SK-N-SH (cell line): ENCODE measurements around the gene HECW1. TPM values are rescaled to one million over a fixed set of nuclear protein-coding genes. Genes with fewer than 3 reads are reported as not detected.

ENCODE experiments used
- CTCF ChIA-PET: fragments of 300-600, 350-600 bp; formaldehyde crosslinking; extraction: SDS; loops from one replicate; lab custom pipeline; 2021; lab: Yijun Ruan, JAX
- POLR2A ChIA-PET: fragments of 350-600 bp; sonication (Branson Sonifier 250); formaldehyde crosslinking; extraction: SDS; loops from one replicate; lab custom pipeline; 2020; ENCODE audit warnings: antibody characterized with exemption, inconsistent platforms; lab: Yijun Ruan, JAX
- DNase-seq: peaks from one replicate; pipeline ENCODE4 v3.0.0; 2012
- H2AFZ ChIP-seq: fragments of 200-600 bp; sonication (generic); 2 replicates; pipeline ENCODE4 v1.8.1; 2016; ENCODE audit warnings: antibody characterized with exemption, mild to moderate bottlenecking, low read depth
- H3F3A ChIP-seq: fragments of 200-600 bp; sonication (generic); replicated peaks from 2 replicates; pipeline ENCODE3; 2016; ENCODE audit warnings: antibody characterized with exemption, mild to moderate bottlenecking; ENCODE audit not compliant: insufficient read depth
- H3K27ac ChIP-seq, 2 experiments: fragments of 200-500 bp in 1 of 2; fragments of 200-600 bp in 1 of 2; sonication (Bioruptor generic) in 1 of 2; sonication (generic), shearing (Covaris generic) in 1 of 2; 2 replicates each; pipeline versions ENCODE4 v1.5.1 to v1.6.1; 2014 to 2016; ENCODE audit warnings: low read depth in 2 of 2, inconsistent platforms in 1 of 2, low read length in 1 of 2, mild to moderate bottlenecking in 1 of 2, mixed read lengths in 1 of 2
- H3K27me3 ChIP-seq: fragments of 200-600 bp; sonication (generic), shearing (Covaris generic); 2 replicates; pipeline ENCODE4 v1.6.1; 2016; ENCODE audit warnings: mixed run types; ENCODE audit not compliant: insufficient read depth
- H3K36me3 ChIP-seq, 2 experiments: fragments of 200-500 bp in 1 of 2; fragments of 200-600 bp in 1 of 2; sonication (Bioruptor generic) in 1 of 2; sonication (generic) in 1 of 2; replicated peaks in 1 of 2; 2 replicates each; pipeline versions ENCODE3 to v1.5.1; 2014 to 2016; ENCODE audit warnings: low read length in 1 of 2, mild to moderate bottlenecking in 1 of 2; ENCODE audit not compliant: insufficient read depth in 2 of 2, control insufficient read depth in 1 of 2
- H3K4me1 ChIP-seq, 2 experiments: fragments of 200-500 bp in 1 of 2; fragments of 200-600 bp in 1 of 2; sonication (Bioruptor generic) in 1 of 2; sonication (generic), shearing (Covaris generic) in 1 of 2; 2 replicates each; pipeline versions ENCODE4 v1.5.1 to v1.6.1; 2014 to 2016; ENCODE audit warnings: low read depth in 1 of 2, low read length in 1 of 2, mixed run types in 1 of 2; ENCODE audit not compliant: insufficient read depth in 2 of 2, control insufficient read depth in 1 of 2
- H3K4me2 ChIP-seq: fragments of 200-600 bp; sonication (generic), shearing (Covaris generic); 2 replicates; pipeline ENCODE4 v1.6.1; 2017; ENCODE audit warnings: mixed run types
- H3K4me3 ChIP-seq, 2 experiments: fragments of 200-500 bp in 1 of 2; fragments of 200-600 bp in 1 of 2; sonication (Bioruptor generic) in 1 of 2; sonication (generic), shearing (Covaris generic) in 1 of 2; 2 replicates each; pipeline versions ENCODE4 v1.5.1 to v1.8.1; 2014 to 2016; ENCODE audit warnings: low read depth in 2 of 2, inconsistent platforms in 1 of 2, low read length in 1 of 2, mild to moderate bottlenecking in 1 of 2, mixed read lengths in 1 of 2, moderate library complexity in 1 of 2
- H3K79me2 ChIP-seq: fragments of 200-600 bp; sonication (generic); 2 replicates; pipeline ENCODE4 v1.8.1; 2017; ENCODE audit warnings: mild to moderate bottlenecking; ENCODE audit not compliant: insufficient read depth
- H3K9ac ChIP-seq: fragments of 200-600 bp; sonication (generic); 2 replicates; pipeline ENCODE4 v1.6.1; 2017; ENCODE audit warnings: mixed run types
- H3K9me2 ChIP-seq: fragments of 200-600 bp; sonication (generic); 2 replicates; pipeline ENCODE4 v1.6.1; 2017; ENCODE audit warnings: mixed run types
- H3K9me3 ChIP-seq: fragments of 200-600 bp; sonication (generic); 2 replicates; pipeline ENCODE4 v1.6.1; 2017; ENCODE audit warnings: mixed run types, mild to moderate bottlenecking, moderate library complexity
- H4K20me1 ChIP-seq: fragments of 200-600 bp; sonication (generic); 2 replicates; pipeline ENCODE4 v1.6.1; 2017; ENCODE audit warnings: mild to moderate bottlenecking, mixed run types; ENCODE audit not compliant: insufficient read depth
- CHD2 ChIP-seq: fragments of 150-350 bp; IDR thresholded peaks from 2 replicates; pipeline ENCODE4 v1.6.1; 2018; ENCODE audit warnings: low read length; ENCODE audit not compliant: partially characterized antibody
- ELF1 ChIP-seq: IDR thresholded peaks from 2 replicates; pipeline ENCODE4 v1.4.0; 2012
- EZH2phosphoT487 ChIP-seq: fragments of 200-600 bp; sonication (generic); IDR thresholded peaks from 2 replicates; pipeline ENCODE4 v1.6.1; 2017; ENCODE audit warnings: low read depth, mixed run types, mild to moderate bottlenecking, antibody characterized with exemption, moderate library complexity, borderline replicate concordance
- FOSL2 ChIP-seq: IDR thresholded peaks from 2 replicates; pipeline ENCODE4 v1.4.0; 2012; ENCODE audit warnings: low read depth, mild to moderate bottlenecking, moderate library complexity, borderline replicate concordance
- FOXJ3 ChIP-seq: sonication (generic); formaldehyde crosslinking; IDR thresholded peaks from 2 replicates; pipeline ENCODE4 v1.5.1; 2020; ENCODE audit warnings: mild to moderate bottlenecking, missing genetic modification reagents
- GABPA ChIP-seq: IDR thresholded peaks from 2 replicates; pipeline ENCODE4 v1.4.0; 2012; ENCODE audit warnings: low read depth, mild to moderate bottlenecking
- GATA2 ChIP-seq: sonication (generic); formaldehyde crosslinking; IDR thresholded peaks from 2 replicates; pipeline ENCODE4 v1.5.0; 2020; ENCODE audit warnings: mild to moderate bottlenecking, missing genetic modification reagents
- MXI1 ChIP-seq: IDR thresholded peaks from 2 replicates; pipeline ENCODE4 v1.6.1; 2012; ENCODE audit warnings: mild to moderate bottlenecking, low read depth, low read length, improper control_type of control experiment
- RAD21 ChIP-seq: IDR thresholded peaks from 2 replicates; pipeline ENCODE4 v1.6.1; 2012; ENCODE audit warnings: mild to moderate bottlenecking, low read length
- RCOR1 ChIP-seq: fragments of 150-350 bp; IDR thresholded peaks from 2 replicates; pipeline ENCODE4 v1.6.1; 2017; ENCODE audit warnings: antibody characterized with exemption, low read length
- RFX5 ChIP-seq: IDR thresholded peaks from 2 replicates; pipeline ENCODE4 v1.6.1; 2012; ENCODE audit warnings: mild to moderate bottlenecking, improper control_type of control experiment, low read length
- SIN3A ChIP-seq: IDR thresholded peaks from 2 replicates; pipeline ENCODE4 v1.6.1; 2012; ENCODE audit warnings: low read depth, mild to moderate bottlenecking, low read length, moderate library complexity, borderline replicate concordance
- TCF12 ChIP-seq: IDR thresholded peaks from 2 replicates; pipeline ENCODE4 v1.4.0; 2012
- YY1 ChIP-seq: IDR thresholded peaks from 2 replicates; pipeline ENCODE4 v1.4.0; 2012; ENCODE audit warnings: low read depth, mild to moderate bottlenecking
- WGBS: methylation state at CpG from one replicate; pipeline ENCODE4 v1.1.6; 2017; ENCODE audit warnings: low lambda C conversion rate; 5-methylcytosine and 5-hydroxymethylcytosine counted together
- polyA plus RNA-seq, 3 experiments: library from polyadenylated mRNA; depleted of rRNA; stranded (reverse); fragments of >200 nt; gene quantifications; 2 replicates each; pipeline ENCODE4 v1.2.3, GENCODE V29; 2012
- TF ChIP-seq, protein P1 (sequence below): fragments of 150-350 bp; IDR thresholded peaks from 2 replicates; pipeline ENCODE4 v1.6.1; 2017; ENCODE audit warnings: antibody characterized with exemption, low read length, low read depth, borderline replicate concordance
- TF ChIP-seq, protein P2 (sequence below): IDR thresholded peaks from 2 replicates; pipeline ENCODE4 v1.4.0; 2012; ENCODE audit warnings: low read depth, borderline replicate concordance
- TF ChIP-seq, protein P3 (sequence below): fragments of 150-350 bp; IDR thresholded peaks from 2 replicates; pipeline ENCODE4 v1.6.1; 2016; ENCODE audit warnings: mild to moderate bottlenecking, low read depth, low read length

HECW1 gene
- polyA plus RNA-seq, 1 of the 3 experiments (the other 2 are of a cell fraction), result not detected

DNA sequence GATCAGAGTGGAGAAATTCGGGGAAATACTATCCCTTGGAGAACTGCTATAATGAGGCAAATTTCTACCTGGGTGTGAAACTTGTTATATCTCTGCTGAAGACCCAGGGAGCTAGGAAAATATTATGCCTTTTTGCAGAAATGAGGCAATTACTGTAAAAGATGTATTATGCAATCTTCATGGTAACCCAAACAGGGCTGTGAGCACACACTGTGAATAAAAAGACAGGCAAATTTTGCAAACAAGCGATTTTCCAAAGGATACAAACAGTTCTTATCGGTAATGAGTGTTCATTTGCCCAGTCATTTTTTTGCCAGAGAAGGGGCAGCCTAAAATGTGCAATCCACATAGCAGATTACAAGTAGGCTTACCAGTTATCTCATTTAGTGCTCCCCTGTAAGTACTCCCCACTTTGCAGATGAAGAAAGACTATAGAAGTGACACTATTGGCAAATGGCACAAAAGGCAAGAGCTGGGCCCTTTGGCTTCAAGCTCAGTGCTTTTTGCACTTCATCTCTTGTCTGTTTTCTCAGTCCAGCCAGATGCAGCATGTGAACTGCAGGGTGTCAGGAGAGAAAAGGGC, 205.8 kb downstream of the HECW1 start:
- Histone ChIP-seq H2AFZ (no peak overlapping the region), H3K79me2 (no peaks in the 10 kb centered on the region), H3K9ac (no peak overlapping the region), H4K20me1 (no peaks in the 10 kb centered on the region), H3K36me3 (no peaks in the 10 kb centered on the region), H3K4me2 (no peak overlapping the region), H3K27me3 (peaks cover 6% of the 10 kb centered on the region), H3F3A (no peaks in the 10 kb centered on the region), H3K9me3 (no peaks in the 10 kb centered on the region), H3K4me3 (no peak overlapping the region), H3K27ac (no peak overlapping the region), H3K9me2 (no peaks in the 10 kb centered on the region), H3K4me1 (no peaks in the 10 kb centered on the region)
- ChIA-PET CTCF (interaction anchor here (1.5 kb wide), 1 partner anchor 13 kb away, joined by 3 read pairs; no protein-coding TSS in a partner anchor), POLR2A (no interaction called here)
- WGBS, result 46% methylated on average over 3 of the region's 3 CpGs
- no peak for DNase-seq
- TF ChIP-seq CHD2 (no peak), RAD21 (no peak)

DNA sequence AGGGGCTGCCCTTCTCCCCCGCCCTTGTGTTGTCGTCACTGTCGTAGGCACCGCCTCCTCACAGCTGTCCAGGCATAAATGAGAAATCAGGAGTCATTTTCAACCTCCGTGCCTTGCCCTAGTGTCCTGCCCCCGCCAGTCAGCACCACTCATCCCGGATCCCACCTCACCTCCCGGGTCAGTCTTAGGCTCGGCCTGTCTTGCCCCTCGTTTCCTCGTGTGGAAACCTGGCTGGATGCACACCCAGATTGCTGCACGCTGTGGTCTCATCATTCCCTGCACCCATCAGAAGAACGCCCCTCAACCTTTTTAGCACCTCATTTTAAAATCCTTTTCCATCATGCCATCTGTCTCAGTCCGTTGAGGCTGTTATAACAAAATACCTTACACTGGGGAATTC, 213.1 kb downstream of the HECW1 start:
- Histone ChIP-seq H3K27ac (no peak overlapping the region), H3K9me3 (no peaks in the 10 kb centered on the region), H3K4me1 (no peaks in the 10 kb centered on the region; a peak in 1 of 4 replicates), H3K9me2 (no peaks in the 10 kb centered on the region), H3K27me3 (peaks cover 20% of the 10 kb centered on the region; the same call in 1 of the 2 replicates), H3K4me3 (no peak overlapping the region), H3K4me2 (no peak overlapping the region), H3K79me2 (no peaks in the 10 kb centered on the region), H3K36me3 (no peaks in the 10 kb centered on the region), H2AFZ (no peak overlapping the region), H3F3A (no peaks in the 10 kb centered on the region), H3K9ac (no peak overlapping the region), H4K20me1 (no peaks in the 10 kb centered on the region)
- TF ChIP-seq MXI1, result no peak
- TF ChIP-seq, protein P1, sequence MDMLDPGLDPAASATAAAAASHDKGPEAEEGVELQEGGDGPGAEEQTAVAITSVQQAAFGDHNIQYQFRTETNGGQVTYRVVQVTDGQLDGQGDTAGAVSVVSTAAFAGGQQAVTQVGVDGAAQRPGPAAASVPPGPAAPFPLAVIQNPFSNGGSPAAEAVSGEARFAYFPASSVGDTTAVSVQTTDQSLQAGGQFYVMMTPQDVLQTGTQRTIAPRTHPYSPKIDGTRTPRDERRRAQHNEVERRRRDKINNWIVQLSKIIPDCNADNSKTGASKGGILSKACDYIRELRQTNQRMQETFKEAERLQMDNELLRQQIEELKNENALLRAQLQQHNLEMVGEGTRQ, result no peak
- TF ChIP-seq RFX5, result no peak
- TF ChIP-seq GATA2 (CRISPR knock-in tag), result no peak
- ChIA-PET CTCF (no interaction called here), POLR2A (no interaction called here)
- WGBS, result 59% methylated on average over 14 of the region's 14 CpGs
- DNase-seq, result no peak

DNA sequence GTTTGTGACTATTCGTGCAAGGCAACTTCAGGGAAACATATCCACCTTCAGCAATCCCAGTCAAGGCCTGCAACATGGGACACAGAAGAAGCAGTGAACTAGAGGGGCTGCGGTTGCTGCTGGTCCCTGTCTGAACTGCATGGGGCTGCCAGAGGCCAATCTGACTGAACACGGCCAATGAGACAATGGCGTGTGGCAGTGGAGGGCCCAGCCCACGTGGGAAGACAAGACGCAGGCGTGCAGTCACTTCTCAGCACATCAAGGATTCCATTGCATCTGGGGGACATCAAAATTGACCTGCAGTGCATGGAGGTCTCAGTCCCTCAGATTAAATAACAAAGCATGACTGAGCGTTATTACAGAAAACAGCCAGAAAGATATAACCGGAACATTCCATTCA, 215.9 kb downstream of the HECW1 start:
- H4K20me1 ChIP-seq, result no peaks in the 10 kb centered on the region
- no peak overlapping the region for H3K4me2 ChIP-seq
- peaks cover 20% of the 10 kb centered on the region; the same call in 1 of the 2 replicates for H3K27me3 ChIP-seq
- POLR2A ChIA-PET, result no interaction called here
- DNase-seq, result no peak
- no peaks in the 10 kb centered on the region for H3K36me3 ChIP-seq
- H3F3A ChIP-seq, result no peaks in the 10 kb centered on the region
- no peak overlapping the region for H3K27ac ChIP-seq
- WGBS, result 74% methylated on average over 9 of the region's 9 CpGs
- H3K79me2 ChIP-seq, result no peaks in the 10 kb centered on the region
- no peaks in the 10 kb centered on the region; a peak in 1 of 4 replicates for H3K4me1 ChIP-seq
- CTCF ChIA-PET, result interaction anchor here (0.7 to 2.2 kb wide), 3 partner anchors 11 to 255 kb away, joined by 3 to 5 read pairs (median 3); partner anchors contain the start of gene STK17A
- H3K9me3 ChIP-seq, result no peaks in the 10 kb centered on the region
- no peak overlapping the region for H3K9ac ChIP-seq
- H2AFZ ChIP-seq, result no peak overlapping the region
- no peaks in the 10 kb centered on the region for H3K9me2 ChIP-seq
- no peak overlapping the region for H3K4me3 ChIP-seq
- TF ChIP-seq CHD2, result no peak
- no peak for TF ChIP-seq SIN3A
- TF ChIP-seq FOSL2, result no peak
- TF ChIP-seq, protein P2, sequence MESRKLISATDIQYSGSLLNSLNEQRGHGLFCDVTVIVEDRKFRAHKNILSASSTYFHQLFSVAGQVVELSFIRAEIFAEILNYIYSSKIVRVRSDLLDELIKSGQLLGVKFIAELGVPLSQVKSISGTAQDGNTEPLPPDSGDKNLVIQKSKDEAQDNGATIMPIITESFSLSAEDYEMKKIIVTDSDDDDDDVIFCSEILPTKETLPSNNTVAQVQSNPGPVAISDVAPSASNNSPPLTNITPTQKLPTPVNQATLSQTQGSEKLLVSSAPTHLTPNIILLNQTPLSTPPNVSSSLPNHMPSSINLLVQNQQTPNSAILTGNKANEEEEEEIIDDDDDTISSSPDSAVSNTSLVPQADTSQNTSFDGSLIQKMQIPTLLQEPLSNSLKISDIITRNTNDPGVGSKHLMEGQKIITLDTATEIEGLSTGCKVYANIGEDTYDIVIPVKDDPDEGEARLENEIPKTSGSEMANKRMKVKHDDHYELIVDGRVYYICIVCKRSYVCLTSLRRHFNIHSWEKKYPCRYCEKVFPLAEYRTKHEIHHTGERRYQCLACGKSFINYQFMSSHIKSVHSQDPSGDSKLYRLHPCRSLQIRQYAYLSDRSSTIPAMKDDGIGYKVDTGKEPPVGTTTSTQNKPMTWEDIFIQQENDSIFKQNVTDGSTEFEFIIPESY, result no peak
- TF ChIP-seq RFX5, result no peak
- TF ChIP-seq TCF12, result no peak
- no peak for TF ChIP-seq GABPA
- no peak for TF ChIP-seq GATA2 (CRISPR knock-in tag)
- no peak for TF ChIP-seq RCOR1
- TF ChIP-seq, protein P3, sequence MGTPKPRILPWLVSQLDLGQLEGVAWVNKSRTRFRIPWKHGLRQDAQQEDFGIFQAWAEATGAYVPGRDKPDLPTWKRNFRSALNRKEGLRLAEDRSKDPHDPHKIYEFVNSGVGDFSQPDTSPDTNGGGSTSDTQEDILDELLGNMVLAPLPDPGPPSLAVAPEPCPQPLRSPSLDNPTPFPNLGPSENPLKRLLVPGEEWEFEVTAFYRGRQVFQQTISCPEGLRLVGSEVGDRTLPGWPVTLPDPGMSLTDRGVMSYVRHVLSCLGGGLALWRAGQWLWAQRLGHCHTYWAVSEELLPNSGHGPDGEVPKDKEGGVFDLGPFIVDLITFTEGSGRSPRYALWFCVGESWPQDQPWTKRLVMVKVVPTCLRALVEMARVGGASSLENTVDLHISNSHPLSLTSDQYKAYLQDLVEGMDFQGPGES, result no peak
- no peak for TF ChIP-seq ELF1
- no peak for TF ChIP-seq EZH2phosphoT487
- TF ChIP-seq FOXJ3, result no peak
- TF ChIP-seq YY1, result no peak
